ENCODE data around the gene NDUFS4. TPM values are rescaled to one million over a fixed set of nuclear protein-coding genes. Genes with fewer than 3 reads are reported as not detected.
"Not testable (repeated sequence)": the region's sequence is repeated elsewhere in the genome, so short reads cannot be mapped to it uniquely, and the experiment has no call there.

Gene NDUFS4
- polyA plus RNA-seq, 1 of the 3 experiments (the other 2 are of a cell fraction): 104 TPM

GRCh38 chr5:53604309-53604708 lies 43.9 kb downstream of the NDUFS4 start (continued):
- TF ChIP-seq PBX3 (IDR thresholded peaks at IDR 0.05): no peak

DNA sequence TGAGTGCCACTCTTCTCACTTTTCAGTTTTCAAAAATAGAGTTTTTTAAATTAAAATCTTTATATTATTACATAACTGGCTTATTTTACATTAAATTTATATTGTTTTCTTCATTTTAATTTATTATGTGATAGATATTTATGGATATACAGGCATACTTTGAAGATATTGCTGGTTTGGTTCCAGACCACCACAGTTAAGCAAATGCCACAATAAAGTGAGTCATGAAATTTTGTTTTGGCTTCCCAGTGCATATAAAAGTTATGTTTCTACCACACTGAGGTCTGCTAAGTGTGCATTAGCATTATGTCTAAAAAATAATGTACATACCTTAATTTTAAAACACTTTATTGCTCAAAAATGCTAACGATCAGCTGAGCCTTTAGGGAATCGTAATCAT lies 47.4 kb downstream of the NDUFS4 start:
- Histone ChIP-seq H2AFZ (ENCODE audit: low read depth) (no peak overlapping the region), H3K79me2 (ENCODE audit: insufficient read depth) (peaks cover 19% of the 10 kb centered on the region), H4K20me1 (ENCODE audit: insufficient read depth) (no peaks in the 10 kb centered on the region), H3K9me3 (no peaks in the 10 kb centered on the region), H3K27me3 (ENCODE audit: insufficient read depth) (no peaks in the 10 kb centered on the region), H3K4me1 (ENCODE audit: control insufficient read depth in 1 of 2, insufficient read depth in 2 of 2, low read depth in 1 of 2, low read length in 1 of 2) (peaks cover 2 to 3% of the 10 kb centered on the region in 2 experiments; a peak in 3 of 4 replicates), H3K4me2 (no peak overlapping the region), H3K9me2 (no peaks in the 10 kb centered on the region), H3K9ac (no peak overlapping the region), H3F3A (replicated peaks; ENCODE audit: insufficient read depth) (peaks cover 10% of the 10 kb centered on the region), H3K27ac (ENCODE audit: low read depth in 2 of 2, low read length in 1 of 2) (no peak overlapping the region), H3K4me3 (ENCODE audit: low read depth in 2 of 2, low read length in 1 of 2) (no peak overlapping the region), H3K36me3 (replicated peaks in 1 of 2; ENCODE audit: control insufficient read depth in 1 of 2, insufficient read depth in 2 of 2, low read length in 1 of 2) (peaks cover 24 to 49% of the 10 kb centered on the region in 2 experiments)
- no peak for DNase-seq
- ChIA-PET CTCF (interaction anchor here (0.6 kb wide), 1 partner anchor 11 kb away, joined by 3 read pairs; no protein-coding TSS in a partner anchor), POLR2A (no interaction called here)
- 100% methylated on average over 2 of the region's 2 CpGs for WGBS (ENCODE audit: low lambda C conversion rate)
- TF ChIP-seq ELF1 (IDR thresholded peaks at IDR 0.05) (no peak), SIN3A (IDR thresholded peaks at IDR 0.05; ENCODE audit: borderline replicate concordance, low read depth, low read length) (no peak), FOSL2 (IDR thresholded peaks at IDR 0.05; ENCODE audit: borderline replicate concordance, low read depth) (no peak), PBX3 (IDR thresholded peaks at IDR 0.05) (no peak), RCOR1 (IDR thresholded peaks at IDR 0.05; ENCODE audit: low read length) (no peak), MEF2A (IDR thresholded peaks at IDR 0.05; ENCODE audit: borderline replicate concordance, low read depth) (no peak), MXI1 (IDR thresholded peaks at IDR 0.05; ENCODE audit: low read depth, low read length) (no peak), CHD2 (IDR thresholded peaks at IDR 0.05; ENCODE audit: low read length, partially characterized antibody) (no peak)

DNA sequence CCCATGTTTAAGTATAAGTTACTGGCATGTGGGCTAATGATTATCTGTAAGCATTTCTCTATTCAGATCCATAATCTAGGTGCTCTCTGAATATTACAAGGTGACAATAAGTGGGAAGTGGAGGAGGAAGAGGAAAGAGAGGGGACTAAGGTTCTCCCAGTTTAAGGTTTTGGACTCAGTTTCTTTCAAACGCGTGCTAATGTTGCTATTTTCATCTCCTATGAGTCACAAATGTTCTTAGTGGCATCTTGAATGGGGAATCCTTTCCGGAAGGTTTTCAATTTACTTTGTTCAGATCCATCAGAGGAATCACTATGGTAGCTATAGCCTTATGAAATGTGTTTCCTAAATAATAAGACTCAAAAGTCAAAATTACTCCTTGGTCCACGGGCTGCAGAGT lies 48.5 kb downstream of the NDUFS4 start:
- H3K27me3 ChIP-seq (ENCODE audit: insufficient read depth); H4K20me1 ChIP-seq (ENCODE audit: insufficient read depth); H3K9ac ChIP-seq; H3K9me2 ChIP-seq; H3K4me2 ChIP-seq; H3K27ac ChIP-seq (ENCODE audit: low read depth in 2 of 2, low read length in 1 of 2); DNase-seq; POLR2A ChIA-PET; CTCF ChIA-PET; H3F3A ChIP-seq (replicated peaks; ENCODE audit: insufficient read depth); H3K4me1 ChIP-seq (ENCODE audit: control insufficient read depth in 1 of 2, insufficient read depth in 2 of 2, low read depth in 1 of 2, low read length in 1 of 2); H3K9me3 ChIP-seq; H3K4me3 ChIP-seq (ENCODE audit: low read depth in 2 of 2, low read length in 1 of 2); H2AFZ ChIP-seq (ENCODE audit: low read depth): not testable (repeated sequence)
- Histone ChIP-seq H3K79me2 (ENCODE audit: insufficient read depth) (peaks cover 13% of the 10 kb centered on the region), H3K36me3 (replicated peaks in 1 of 2; ENCODE audit: control insufficient read depth in 1 of 2, insufficient read depth in 2 of 2, low read length in 1 of 2) (peaks cover 22 to 44% of the 10 kb centered on the region in 2 experiments)
- WGBS (ENCODE audit: low lambda C conversion rate): 85% methylated on average over 4 of the region's 4 CpGs

GRCh38 chr5:53613061-53613460 lies 52.6 kb downstream of the NDUFS4 start:
- CTCF ChIA-PET: no interaction called here
- DNase-seq: no peak
- TF ChIP-seq GATA2 (CRISPR knock-in tag; IDR thresholded peaks at IDR 0.05) (no peak), RFX5 (IDR thresholded peaks at IDR 0.05; ENCODE audit: low read length) (no peak), IRF3 (IDR thresholded peaks at IDR 0.05; ENCODE audit: low read depth, low read length) (no peak), YY1 (IDR thresholded peaks at IDR 0.05; ENCODE audit: low read depth) (no peak), EP300 (IDR thresholded peaks at IDR 0.05; ENCODE audit: borderline replicate concordance in 1 of 2, low read depth in 1 of 2, low read length in 1 of 2) (no peak), FOXJ3 (CRISPR knock-in tag; IDR thresholded peaks at IDR 0.05) (no peak)

More at GRCh38 chr5:53613061-53613460, 52.6 kb downstream of the NDUFS4 start:
- Histone ChIP-seq H3K9me2 (no peaks in the 10 kb centered on the region), H3K4me2 (no peak overlapping the region), H3K27me3 (ENCODE audit: insufficient read depth) (no peaks in the 10 kb centered on the region), H4K20me1 (ENCODE audit: insufficient read depth) (no peaks in the 10 kb centered on the region), H2AFZ (ENCODE audit: low read depth) (no peak overlapping the region), H3K36me3 (replicated peaks in 1 of 2; ENCODE audit: control insufficient read depth in 1 of 2, insufficient read depth in 2 of 2, low read length in 1 of 2) (peaks cover 7 to 18% of the 10 kb centered on the region in 2 experiments), H3K4me3 (ENCODE audit: low read depth in 2 of 2, low read length in 1 of 2) (no peak overlapping the region), H3K9ac (no peak overlapping the region), H3K27ac (ENCODE audit: low read depth in 2 of 2, low read length in 1 of 2) (no peak overlapping the region), H3F3A (replicated peaks; ENCODE audit: insufficient read depth) (peaks cover 4% of the 10 kb centered on the region), H3K9me3 (no peaks in the 10 kb centered on the region), H3K79me2 (ENCODE audit: insufficient read depth) (peaks cover 44% of the 10 kb centered on the region), H3K4me1 (ENCODE audit: control insufficient read depth in 1 of 2, insufficient read depth in 2 of 2, low read depth in 1 of 2, low read length in 1 of 2) (no peaks in the 10 kb centered on the region; a peak in 1 of 4 replicates)
- POLR2A ChIA-PET: no interaction called here
- WGBS (ENCODE audit: low lambda C conversion rate): 93% methylated on average over 3 of the region's 3 CpGs
